HCT116 (cell line): ENCODE data around the gene LIMS2. TPM values are rescaled to one million over a fixed set of nuclear protein-coding genes. Genes with fewer than 3 reads are reported as not detected.

Experiments used
- ATAC-seq: fragments of 200-7000 bp; cut with Tn5 transposase; 2 replicates; pipeline ENCODE4 v1.9.1; 2020; ENCODE audit warnings: mild to moderate bottlenecking, moderate library complexity
- BruUV-seq: library from RNA; stranded (reverse); fragments of 400-500 nt; replicated peaks from 2 replicates; lab custom pipeline; 2021; lab: Mats Ljungman, UMichigan
- CTCF ChIA-PET: fragments of 300-600 bp; sonication (Branson Sonifier 250); formaldehyde crosslinking; loops from one replicate; lab custom pipeline; 2021; ENCODE audit warnings: antibody characterized with exemption; lab: Charles Lee
- POLR2A ChIA-PET: fragments of 300-600, 350-600 bp; sonication (Branson Sonifier 250); formaldehyde crosslinking; loops from one replicate; lab custom pipeline; 2021; ENCODE audit warnings: antibody characterized with exemption; lab: Charles Lee
- RAD21 ChIA-PET, 2 experiments: fragments of 300-600 bp; sonication (Branson Sonifier 250); formaldehyde crosslinking; loops; one replicate each; lab custom pipeline; 2023; ENCODE audit warnings: low total read pairs in 2 of 2; ENCODE audit not compliant: uncharacterized antibody in 2 of 2, unreplicated experiment in 2 of 2, low non-redundant PET in 1 of 2; lab: Charles Lee
- DNase-seq: peaks from one replicate; pipeline ENCODE4 v3.0.0-alpha.2; 2010; ENCODE audit warnings: low read depth, low spot score
- H2AFZ ChIP-seq: fragments of 200-600 bp; shearing (Covaris generic), sonication (generic); 2 replicates; pipeline ENCODE4 v1.6.1; 2017; ENCODE audit warnings: low read depth, mixed run types, mixed read lengths, antibody characterized with exemption, low read length; ENCODE audit not compliant: poor library complexity, severe bottlenecking
- H3K27ac ChIP-seq: 2 replicates; pipeline ENCODE4 v1.5.1; 2012; ENCODE audit warnings: low read depth, low read length
- H3K27me3 ChIP-seq: fragments of 200-600 bp; sonication (generic); 2 replicates; pipeline ENCODE4 v1.6.1; 2016; ENCODE audit warnings: mixed run types, low read length, mixed read lengths; ENCODE audit not compliant: insufficient read depth
- H3K36me3 ChIP-seq, 2 experiments: fragments of 200-500 bp in 1 of 2; fragments of 200-600 bp in 1 of 2; sonication (Bioruptor generic) in 1 of 2; sonication (generic) in 1 of 2; 2 replicates each; pipeline versions ENCODE4 v1.5.1 to v1.6.1; 2014 to 2016; ENCODE audit warnings: low read length in 2 of 2, inconsistent platforms in 1 of 2, mixed read lengths in 1 of 2, mixed run types in 1 of 2; ENCODE audit not compliant: insufficient read depth in 2 of 2, control insufficient read depth in 1 of 2
- H3K4me1 ChIP-seq, 2 experiments: fragments of 200-600 bp in 1 of 2; sonication (generic) in 1 of 2; 2 replicates each; pipeline versions ENCODE4 v1.5.1 to v1.6.1; 2012 to 2017; ENCODE audit warnings: low read length in 2 of 2, inconsistent platforms in 1 of 2, mild to moderate bottlenecking in 1 of 2, mixed read lengths in 1 of 2, mixed run types in 1 of 2, moderate library complexity in 1 of 2; ENCODE audit not compliant: insufficient read depth in 2 of 2, control insufficient read depth in 1 of 2
- H3K4me2 ChIP-seq: fragments of 200-600 bp; sonication (generic); 2 replicates; pipeline ENCODE4 v1.6.1; 2017; ENCODE audit warnings: mixed run types, low read length, mixed read lengths
- H3K4me3 ChIP-seq, 2 experiments: fragments of 200-600 bp in 1 of 2; sonication (generic) in 1 of 2; replicated peaks in 1 of 2; 2 replicates each; pipeline ENCODE4 v1.5.1; 2011 to 2016; ENCODE audit warnings: low read length in 2 of 2, control low read depth in 1 of 2, low read depth in 1 of 2, mild to moderate bottlenecking in 1 of 2, mixed read lengths in 1 of 2, mixed run types in 1 of 2
- H3K79me2 ChIP-seq: fragments of 200-600 bp; sonication (generic); 2 replicates; pipeline ENCODE4 v1.6.1; 2017; ENCODE audit warnings: mild to moderate bottlenecking, mixed run types, low read length, moderate library complexity, mixed read lengths; ENCODE audit not compliant: insufficient read depth
- H3K9ac ChIP-seq: fragments of 200-600 bp; sonication (generic); 2 replicates; pipeline ENCODE4 v1.6.1; 2016; ENCODE audit warnings: low read length, mixed read lengths
- H3K9me2 ChIP-seq: fragments of 200-600 bp; sonication (generic), shearing (Covaris generic); 2 replicates; pipeline ENCODE4 v1.6.1; 2017; ENCODE audit warnings: mixed run types, mild to moderate bottlenecking, moderate library complexity; ENCODE audit not compliant: insufficient read depth
- H3K9me3 ChIP-seq, 2 experiments: fragments of 200-500 bp in 1 of 2; fragments of 200-600 bp in 1 of 2; sonication (Bioruptor generic) in 1 of 2; sonication (generic) in 1 of 2; 2 replicates each; pipeline ENCODE4 v1.6.1; 2014 to 2017; ENCODE audit warnings: low read length in 2 of 2, mixed read lengths in 2 of 2, inconsistent platforms in 1 of 2, low read depth in 1 of 2, mild to moderate bottlenecking in 1 of 2, mixed run types in 1 of 2, moderate library complexity in 1 of 2; ENCODE audit not compliant: control insufficient read depth in 1 of 2, insufficient read depth in 1 of 2
- H4K20me1 ChIP-seq: fragments of 200-600 bp; sonication (generic), shearing (Covaris generic); 2 replicates; pipeline ENCODE4 v1.6.1; 2017; ENCODE audit warnings: mixed run types, mild to moderate bottlenecking, moderate library complexity; ENCODE audit not compliant: insufficient read depth
- ATF3 ChIP-seq: IDR thresholded peaks from 2 replicates; pipeline ENCODE4 v1.6.1; 2012
- CEBPB ChIP-seq: IDR thresholded peaks from 2 replicates; pipeline ENCODE4 v1.6.1; 2012; ENCODE audit warnings: low read depth
- EGR1 ChIP-seq: IDR thresholded peaks from 2 replicates; pipeline ENCODE4 v1.6.1; 2012; ENCODE audit warnings: low read depth
- EZH2phosphoT487 ChIP-seq: fragments of 200-600 bp; IDR thresholded peaks from 2 replicates; pipeline ENCODE4 v1.6.1; 2018; ENCODE audit warnings: antibody characterized with exemption, borderline replicate concordance
- FOSL1 ChIP-seq: IDR thresholded peaks from 2 replicates; pipeline ENCODE4 v1.6.1; 2012; ENCODE audit warnings: low read depth
- JUND ChIP-seq: IDR thresholded peaks from 2 replicates; pipeline ENCODE4 v1.6.1; 2012
- MAX ChIP-seq: IDR thresholded peaks from 2 replicates; pipeline ENCODE4 v1.6.1; 2012
- POLR2A ChIP-seq: IDR thresholded peaks from 2 replicates; pipeline ENCODE4 v1.7.0; 2011; ENCODE audit warnings: borderline replicate concordance; ENCODE audit not compliant: insufficient read depth, insufficient read length; ENCODE audit errors: extremely low read depth
- POLR2AphosphoS5 ChIP-seq: IDR thresholded peaks from 2 replicates; pipeline ENCODE4 v1.6.1; 2011; ENCODE audit warnings: mild to moderate bottlenecking, low read depth, low read length, moderate library complexity
- REST ChIP-seq: IDR thresholded peaks from 2 replicates; pipeline ENCODE4 v1.6.1; 2012; ENCODE audit warnings: low read depth
- SIN3A ChIP-seq: IDR thresholded peaks from 2 replicates; pipeline ENCODE4 v1.6.1; 2012; ENCODE audit warnings: low read depth
- SRF ChIP-seq: IDR thresholded peaks from 2 replicates; pipeline ENCODE4 v1.6.1; 2012; ENCODE audit warnings: low read depth
- TCF7L2 ChIP-seq: IDR thresholded peaks from 2 replicates; pipeline ENCODE4 v1.7.0; 2011; ENCODE audit warnings: borderline replicate concordance, inconsistent platforms; ENCODE audit not compliant: insufficient read depth, insufficient read length; ENCODE audit errors: extremely low read depth
- YY1 ChIP-seq: IDR thresholded peaks from 2 replicates; pipeline ENCODE4 v1.6.1; 2011; ENCODE audit warnings: low read length, low read depth, moderate library complexity, mild to moderate bottlenecking; ENCODE audit not compliant: insufficient replicate concordance; ENCODE audit errors: extremely low read depth
- ZFX ChIP-seq: fragments of 450-650 bp; IDR thresholded peaks from 2 replicates; pipeline ENCODE4 v1.6.1; 2017
- ZNF274 ChIP-seq: fragments of 200-500 bp; sonication (Bioruptor generic); IDR thresholded peaks from 2 replicates; pipeline ENCODE4 v1.6.1; 2014; ENCODE audit warnings: mild to moderate bottlenecking, low read depth, low read length, inconsistent platforms
- intact Hi-C: fragments of 100-400 bp; cut with micrococcal nuclease; formaldehyde crosslinking; loops from 2 replicates; pipeline ENCODE4 v1.10.0; 2022
- total RNA-seq: library from RNA; stranded (reverse); gene quantifications from one replicate; pipeline ENCODE4 v1.2.1, GENCODE V29; 2021; ENCODE audit not compliant: unreplicated experiment

LIMS2 gene
- total RNA-seq, 1 experiment from 2014 or later, result 3.7 TPM

GRCh38 chr2:127622561-127623387 is 52.6 kb downstream of the LIMS2 start:
- ATAC-seq, result no peak
- Histone ChIP-seq H3K4me3 (no peak overlapping the region), H4K20me1 (no peaks in the 10 kb centered on the region), H3K4me2 (peak overlapping the region; percentile 58; the same call in 1 of the 2 replicates), H3K27me3 (no peaks in the 10 kb centered on the region), H3K4me1 (peaks cover 0 to 20% of the 10 kb centered on the region in 2 experiments; a peak in 2 of 4 replicates), H3K9me2 (no peaks in the 10 kb centered on the region), H2AFZ (no peak overlapping the region), H3K9ac (no peak overlapping the region), H3K27ac (no peak overlapping the region), H3K9me3 (no peaks in the 10 kb centered on the region), H3K36me3 (no peaks in the 10 kb centered on the region), H3K79me2 (no peaks in the 10 kb centered on the region)
- TF ChIP-seq EGR1, result no peak
- TF ChIP-seq ZFX, result no peak
- POLR2A ChIA-PET, result no interaction called here
- CTCF ChIA-PET, result no interaction called here
- BruUV-seq, result no TSS peak
- intact Hi-C loops, result no loop called here
- DNase-seq, result no peak
- RAD21 ChIA-PET, result no interaction called here

GRCh38 chr2:127621981-127622431 is 53.3 kb downstream of the LIMS2 start:
- no peak for TF ChIP-seq CEBPB
- TF ChIP-seq ATF3, result no peak
- TF ChIP-seq YY1, result no peak
- TF ChIP-seq FOSL1, result no peak
- no peak for TF ChIP-seq REST
- no peak for TF ChIP-seq MAX
- no peak for TF ChIP-seq EZH2phosphoT487
- no peak for TF ChIP-seq POLR2A
- TF ChIP-seq SRF, result no peak
- TF ChIP-seq EGR1, result no peak
- no peak for TF ChIP-seq POLR2AphosphoS5
- no peak for TF ChIP-seq SIN3A
- no peak for TF ChIP-seq TCF7L2
- TF ChIP-seq ZNF274, result no peak
- no peak for TF ChIP-seq JUND
- TF ChIP-seq ZFX, result no peak
- no peak overlapping the region for H3K27ac ChIP-seq
- ChIA-PET POLR2A (no interaction called here), RAD21 (no interaction called here), CTCF (no interaction called here)
- H3K9ac ChIP-seq, result no peak overlapping the region
- H3K79me2 ChIP-seq, result no peaks in the 10 kb centered on the region
- no peaks in the 10 kb centered on the region for H3K9me3 ChIP-seq
- H3K4me2 ChIP-seq, result no peak overlapping the region
- H3K4me3 ChIP-seq, result no peak overlapping the region
- no peak overlapping the region for H2AFZ ChIP-seq
- H3K36me3 ChIP-seq, result no peaks in the 10 kb centered on the region
- DNase-seq, result no peak
- H3K27me3 ChIP-seq, result no peaks in the 10 kb centered on the region
- H3K4me1 ChIP-seq, result peaks cover 0 to 20% of the 10 kb centered on the region in 2 experiments; a peak in 2 of 4 replicates
- H4K20me1 ChIP-seq, result no peaks in the 10 kb centered on the region
- no TSS peak for BruUV-seq
- no peaks in the 10 kb centered on the region for H3K9me2 ChIP-seq
- intact Hi-C loops, result no loop called here
- no peak for ATAC-seq
